CD4-positive, alpha-beta T cell treated with Interleukin-4 for 4 hours (primary cell): ENCODE results near the gene CASP10.
"Not testable (repeated sequence)": the region's sequence is repeated elsewhere in the genome, so short reads cannot be mapped to it uniquely, and the experiment has no call there.

Experiments used
- DNase-seq: peaks from one replicate; pipeline ENCODE4 v3.0.0-alpha.2; 2020

The CASP10 gene

GRCh38 chr2:201234663-201235135, 51.8 kb downstream of the CASP10 start:
- DNase-seq = no peak

DNA sequence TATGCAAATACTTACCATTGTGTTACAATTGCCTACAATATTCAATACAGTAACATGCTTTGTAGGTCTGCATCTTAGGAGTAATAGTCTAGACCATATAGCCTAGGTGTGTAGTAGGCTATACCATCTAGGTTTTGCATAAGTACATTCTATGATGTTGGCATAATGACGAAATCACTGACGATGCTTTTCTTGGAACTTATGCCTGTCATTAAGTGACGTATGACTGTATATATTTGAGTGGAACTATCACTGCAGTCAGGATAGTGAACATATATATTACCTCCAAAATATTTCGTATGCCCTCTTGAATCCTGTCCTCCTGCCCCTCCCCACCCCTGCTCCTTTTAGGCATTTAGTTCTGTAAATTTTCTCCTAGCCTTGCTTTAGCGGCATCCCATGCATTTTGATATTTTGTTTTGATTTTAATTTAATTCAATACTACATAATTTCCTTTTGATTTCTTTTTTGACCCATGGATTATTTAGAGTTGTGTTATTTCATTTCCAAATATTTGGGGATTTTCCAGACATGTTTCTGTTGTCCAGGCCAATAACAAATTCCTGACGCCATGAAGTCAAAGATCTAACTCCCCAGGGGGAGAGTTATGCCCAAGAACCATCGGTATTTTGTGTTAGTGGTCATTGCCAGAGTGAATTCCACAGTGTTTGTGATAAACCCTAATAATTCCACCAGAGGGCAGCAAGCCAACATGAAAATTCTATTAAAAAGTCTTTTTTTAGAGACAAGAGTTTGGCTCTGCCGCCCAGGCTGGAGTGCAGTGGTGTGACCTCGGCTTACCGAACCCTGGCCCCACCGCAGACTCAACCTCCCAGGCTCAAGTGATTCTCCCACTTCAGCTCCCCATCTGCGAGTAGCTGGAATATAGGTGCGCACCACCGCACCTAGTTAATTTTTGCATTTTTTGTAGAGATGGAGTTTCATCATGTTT, 53.2 kb downstream of the CASP10 start:
- DNase-seq = peak; percentile 83

DNA sequence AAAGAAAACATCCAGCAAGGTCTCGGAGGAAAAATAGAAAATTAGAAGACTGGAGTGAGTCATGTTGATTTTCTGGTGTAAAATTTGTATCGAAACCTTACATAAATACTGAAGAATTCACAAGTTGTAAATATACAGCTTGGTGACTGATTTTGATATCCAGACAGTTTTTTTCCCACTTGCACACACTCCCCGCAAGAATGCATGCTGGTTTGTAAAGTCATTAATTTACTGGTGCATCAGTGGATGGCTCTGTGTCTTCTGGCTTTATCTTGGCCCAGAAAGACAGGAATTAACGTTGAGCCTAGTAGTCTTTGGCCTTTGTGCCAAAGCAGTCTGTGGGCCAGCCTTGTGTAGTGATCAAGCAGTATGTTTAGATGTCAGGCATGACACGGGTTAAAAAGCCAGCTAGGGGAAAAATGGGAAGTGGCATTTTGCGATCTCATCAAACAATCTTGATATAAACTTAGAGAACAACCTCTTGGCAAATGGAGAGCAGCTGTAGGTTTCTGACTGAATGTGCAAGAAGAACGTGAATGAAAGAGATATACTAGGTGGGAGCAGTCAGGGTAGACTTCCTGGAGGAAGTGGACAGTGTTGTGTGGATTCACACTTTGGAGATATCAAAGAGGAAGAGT, 54.7 kb downstream of the CASP10 start:
- no peak for DNase-seq

GRCh38 chr2:201239167-201239935, 56.4 kb downstream of the CASP10 start:
- DNase-seq = not testable (repeated sequence)

- no peak for DNase-seq
These were observed 59.8 kb downstream of the CASP10 start for GRCh38 chr2:201242571-201243277.

- DNase-seq = no peak
These were observed 61.9 kb downstream of the CASP10 start for GRCh38 chr2:201244829-201245228.

DNA sequence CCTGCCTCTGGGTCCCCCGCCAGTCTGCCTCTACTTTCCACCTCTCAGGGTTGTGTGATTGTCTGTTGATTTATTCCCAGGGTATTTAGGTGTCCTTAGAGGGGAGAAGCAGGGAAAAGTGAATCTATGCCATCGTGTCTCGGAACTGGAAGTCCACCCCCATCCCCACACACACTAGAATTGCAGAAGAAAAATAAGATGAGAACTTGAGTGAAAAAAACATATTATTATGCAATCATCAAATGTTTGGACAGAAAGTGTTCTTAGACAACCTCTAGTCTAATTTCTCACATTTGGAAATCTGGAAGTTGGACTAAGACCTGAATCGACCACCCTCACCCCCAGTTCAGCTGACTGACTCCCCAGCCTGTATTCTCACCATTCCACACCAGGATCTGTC, 63.3 kb downstream of the CASP10 start:
- no peak for DNase-seq

DNA sequence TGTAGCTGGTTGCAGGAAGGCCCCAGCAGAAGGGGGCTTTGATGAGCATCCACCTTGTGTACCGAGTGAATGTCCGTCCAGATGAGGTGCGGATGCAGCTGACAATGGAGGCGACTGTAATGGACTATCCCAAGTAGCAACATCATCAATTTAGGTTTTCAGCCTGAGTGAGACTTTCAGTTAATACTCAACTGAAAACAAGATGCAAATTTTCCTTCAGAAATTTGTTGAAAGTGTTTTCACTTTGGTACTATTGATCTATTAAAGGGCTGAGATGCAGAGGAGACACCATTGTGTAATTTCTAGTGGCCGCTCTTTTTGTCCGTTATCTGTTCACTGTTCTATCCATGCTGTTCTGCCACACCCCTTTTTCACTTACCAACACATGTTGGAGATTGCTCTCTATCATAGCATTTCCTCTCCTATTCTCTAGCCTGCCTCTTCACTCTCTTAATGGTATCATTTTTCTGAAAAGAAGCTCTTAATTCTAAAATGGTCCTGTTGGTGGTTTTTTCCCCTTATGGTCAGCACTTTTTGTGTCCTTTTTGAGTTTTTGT, 65.4 kb downstream of the CASP10 start:
- DNase-seq = no peak

DNA sequence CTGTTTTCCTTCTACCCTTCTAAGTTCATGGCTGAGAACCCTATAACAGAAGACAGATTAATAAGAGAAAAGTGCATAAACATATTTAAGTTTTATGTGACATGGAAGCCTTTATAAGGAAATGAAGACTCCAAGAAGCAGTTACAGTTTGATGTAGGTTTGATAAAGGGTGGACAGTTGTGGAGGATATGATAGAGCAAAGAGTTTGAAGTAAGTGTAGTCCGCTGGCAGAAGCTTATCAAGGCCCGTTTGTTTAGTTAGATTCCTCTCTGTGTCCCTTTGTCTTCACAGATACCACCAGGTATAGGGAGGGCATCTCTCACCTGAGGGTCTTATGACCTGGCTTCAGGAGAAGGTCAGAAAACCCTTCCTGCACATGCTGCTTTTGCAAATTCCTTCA, 66.9 kb downstream of the CASP10 start:
- DNase-seq = no peak

- DNase-seq = no peak
These were observed 67.8 kb downstream of the CASP10 start for GRCh38 chr2:201250741-201251140.

DNA sequence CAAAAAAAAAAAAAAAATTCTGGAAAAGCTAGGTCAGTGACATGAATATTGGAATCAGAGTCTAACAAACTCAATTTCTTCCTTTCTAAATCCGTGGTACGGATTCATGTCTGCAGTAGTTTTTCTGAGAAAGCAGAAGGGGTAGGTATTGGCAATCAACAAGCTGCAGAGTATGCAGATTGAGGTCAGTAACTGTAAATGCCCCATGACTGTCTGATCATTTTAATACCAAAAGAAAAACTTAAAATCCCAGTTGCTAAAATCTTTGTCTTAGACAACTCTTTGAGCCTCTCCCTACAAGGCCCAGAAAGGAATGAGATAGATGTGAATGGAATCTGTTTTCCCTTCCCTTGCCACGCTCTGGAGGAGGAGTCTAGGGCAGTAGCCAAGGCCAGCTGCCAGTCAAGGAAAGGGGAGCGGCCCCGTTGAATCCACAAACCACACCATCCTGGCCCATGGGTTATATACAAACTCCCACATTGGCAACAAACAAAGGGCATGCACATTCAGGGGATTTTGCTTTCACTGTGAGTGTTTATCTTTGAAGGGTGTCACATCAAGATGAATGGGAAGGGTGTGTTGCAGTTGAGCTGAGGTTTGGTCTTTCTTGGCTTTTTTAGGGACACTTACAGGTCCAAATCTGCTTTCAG, 71.3 kb downstream of the CASP10 start:
- DNase-seq = peak; percentile 64

GRCh38 chr2:201255408-201256033, 72.6 kb downstream of the CASP10 start:
- no peak for DNase-seq

DNA sequence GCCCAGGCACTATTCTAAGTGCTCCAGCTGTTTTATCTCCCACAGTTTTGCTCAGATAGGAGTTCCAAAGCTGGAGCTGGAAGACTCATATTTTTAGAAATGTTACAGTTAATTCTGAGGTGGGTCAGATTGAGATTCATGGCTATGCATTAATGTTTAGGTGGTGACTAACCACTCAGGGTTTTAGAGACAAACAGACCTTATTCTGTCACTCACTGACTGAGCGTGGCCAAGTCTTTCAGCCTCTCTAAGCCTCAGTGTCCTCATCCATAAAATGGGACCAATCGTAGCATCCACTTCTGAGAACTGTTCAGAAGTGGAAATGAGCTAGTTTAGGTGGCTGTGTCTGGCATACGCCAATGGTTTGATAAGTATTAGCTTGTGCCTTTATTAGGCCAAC, 73.1 kb downstream of the CASP10 start:
- no peak for DNase-seq

GRCh38 chr2:201257381-201257955, 74.5 kb downstream of the CASP10 start:
- peak; percentile 81 for DNase-seq

- peak; percentile 99 for DNase-seq
These were observed 75.2 kb downstream of the CASP10 start for GRCh38 chr2:201257956-201258665.

- no peak for DNase-seq
These were observed 76.0 kb downstream of the CASP10 start for GRCh38 chr2:201258666-201259615.

DNA sequence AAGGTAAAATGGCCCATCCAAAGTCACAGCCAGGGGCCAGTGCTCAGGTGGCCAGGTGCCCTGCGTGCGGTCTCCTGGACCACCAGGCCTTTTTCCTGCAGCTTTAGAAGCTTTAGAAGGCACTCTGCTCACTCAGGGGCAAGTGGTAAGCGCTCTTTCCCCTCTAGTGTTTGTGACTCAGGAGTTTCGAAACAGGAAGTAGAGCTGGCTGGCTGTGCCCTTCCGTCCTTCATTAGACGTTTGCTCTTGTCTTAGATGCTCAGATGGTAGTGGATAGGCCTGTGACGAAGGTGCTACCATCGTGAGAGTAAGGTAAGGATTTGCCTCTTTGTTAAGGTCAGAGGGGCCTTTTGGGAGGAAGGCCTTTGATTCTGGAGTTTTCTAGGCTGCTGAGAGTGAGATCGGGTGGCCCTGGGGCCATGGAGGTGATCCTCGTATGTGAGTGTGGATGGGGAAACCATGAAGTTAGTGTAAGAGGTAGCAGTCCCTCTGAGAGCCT, 77.4 kb downstream of the CASP10 start, which contains the start of gene CASP8:
Gene CASP8 (plus strand): TSS at position 235 of the 499 bp plus-strand sequence. CDS start 5,951 bp downstream, outside the sequence.
- peak; percentile 92 for DNase-seq

DNA sequence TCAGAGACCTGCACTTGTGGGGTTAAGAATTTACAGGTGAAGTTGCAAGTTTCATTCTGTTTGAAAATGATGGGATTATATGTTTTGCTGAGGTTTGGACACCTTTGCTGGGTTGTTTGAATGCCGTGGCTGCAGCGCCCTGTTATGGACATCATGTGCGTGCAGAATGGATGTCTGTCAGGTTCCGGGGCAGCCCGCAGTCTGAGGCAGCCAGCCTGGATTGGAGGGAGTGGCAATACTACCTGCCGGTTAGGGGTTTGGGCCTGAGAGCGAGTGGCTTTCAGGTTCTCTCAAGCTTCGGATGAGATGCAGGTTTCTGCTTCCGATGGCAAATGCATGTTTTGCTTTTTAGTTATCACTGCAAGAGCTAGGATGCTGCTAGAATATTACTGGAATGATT, 78.5 kb downstream of the CASP10 start:
- DNase-seq = peak; percentile 83

DNA sequence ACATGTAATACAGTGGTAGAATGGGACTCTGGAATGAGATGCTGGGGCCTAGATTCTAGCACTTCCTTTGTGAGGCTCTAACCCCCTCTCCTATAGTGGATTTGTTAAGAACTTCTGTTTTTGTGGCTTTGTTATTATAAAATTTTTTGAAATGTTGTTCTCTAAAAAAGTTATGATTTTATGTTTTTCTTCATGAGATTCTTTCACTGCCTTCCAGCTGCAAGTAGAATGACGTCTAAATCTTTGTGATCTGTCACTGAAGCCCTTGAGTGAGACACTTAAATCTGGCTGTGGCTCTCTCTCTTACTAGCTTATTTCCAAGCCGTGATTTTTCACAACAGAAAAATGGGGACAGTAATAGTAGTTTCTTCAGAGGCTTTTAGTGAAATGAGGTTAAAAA, 79.0 kb downstream of the CASP10 start:
- DNase-seq = peak; percentile 41
